Astrocyte (in vitro differentiated cells and primary cell): ENCODE measurements around the gene ECE2.

ENCODE experiments used
- CTCF ChIP-seq: IDR thresholded peaks from 2 replicates; pipeline ENCODE4 v1.5.1; 2011; ENCODE audit warnings: low read depth, mild to moderate bottlenecking, inconsistent platforms, low read length, moderate library complexity; ENCODE audit not compliant: insufficient read depth
- EZH2 ChIP-seq: IDR thresholded peaks from 2 replicates; pipeline ENCODE4 v1.6.1; 2012; ENCODE audit warnings: mild to moderate bottlenecking, low read length, inconsistent platforms; ENCODE audit not compliant: insufficient read depth

GRCh38 chr3:184275381-184275701, 481 bp upstream of the ECE2 start:
- TF ChIP-seq CTCF (no peak), EZH2 (no peak)
